AG09319 (cell line): ENCODE measurements around the gene DENND2A.

Source experiments
- DNase-seq: peaks from one replicate; pipeline ENCODE4 v3.0.0-alpha.2; 2010; ENCODE audit warnings: low read depth; ENCODE audit errors: extremely low read depth
- TF ChIP-seq, protein P1 (sequence below): IDR thresholded peaks from 2 replicates; pipeline ENCODE4 v1.5.1; 2011; ENCODE audit warnings: low read depth, mild to moderate bottlenecking, inconsistent platforms, low read length, moderate library complexity

The DENND2A gene

DNA sequence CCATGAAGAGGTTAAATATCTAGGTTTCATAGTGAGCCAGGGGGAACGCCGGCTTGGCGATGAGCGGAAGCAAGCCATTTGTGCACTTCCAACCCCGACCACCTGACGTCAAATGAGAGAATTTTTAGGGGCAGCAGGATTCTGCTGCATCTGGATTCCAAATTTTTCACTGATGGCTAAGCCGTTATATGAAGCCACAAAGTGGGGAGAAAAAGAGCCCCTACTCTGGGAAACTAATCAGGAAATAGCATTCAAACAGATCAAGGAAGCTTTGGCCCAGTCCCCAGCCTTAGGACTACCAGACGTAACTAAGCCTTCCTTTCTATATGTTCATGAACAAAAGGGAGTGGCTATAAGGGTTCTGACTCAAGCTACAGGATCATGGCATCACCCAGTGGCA, 19.2 kb upstream of the DENND2A start:
- TF ChIP-seq, protein P1, sequence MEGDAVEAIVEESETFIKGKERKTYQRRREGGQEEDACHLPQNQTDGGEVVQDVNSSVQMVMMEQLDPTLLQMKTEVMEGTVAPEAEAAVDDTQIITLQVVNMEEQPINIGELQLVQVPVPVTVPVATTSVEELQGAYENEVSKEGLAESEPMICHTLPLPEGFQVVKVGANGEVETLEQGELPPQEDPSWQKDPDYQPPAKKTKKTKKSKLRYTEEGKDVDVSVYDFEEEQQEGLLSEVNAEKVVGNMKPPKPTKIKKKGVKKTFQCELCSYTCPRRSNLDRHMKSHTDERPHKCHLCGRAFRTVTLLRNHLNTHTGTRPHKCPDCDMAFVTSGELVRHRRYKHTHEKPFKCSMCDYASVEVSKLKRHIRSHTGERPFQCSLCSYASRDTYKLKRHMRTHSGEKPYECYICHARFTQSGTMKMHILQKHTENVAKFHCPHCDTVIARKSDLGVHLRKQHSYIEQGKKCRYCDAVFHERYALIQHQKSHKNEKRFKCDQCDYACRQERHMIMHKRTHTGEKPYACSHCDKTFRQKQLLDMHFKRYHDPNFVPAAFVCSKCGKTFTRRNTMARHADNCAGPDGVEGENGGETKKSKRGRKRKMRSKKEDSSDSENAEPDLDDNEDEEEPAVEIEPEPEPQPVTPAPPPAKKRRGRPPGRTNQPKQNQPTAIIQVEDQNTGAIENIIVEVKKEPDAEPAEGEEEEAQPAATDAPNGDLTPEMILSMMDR: no peak
- DNase-seq: no peak

DNA sequence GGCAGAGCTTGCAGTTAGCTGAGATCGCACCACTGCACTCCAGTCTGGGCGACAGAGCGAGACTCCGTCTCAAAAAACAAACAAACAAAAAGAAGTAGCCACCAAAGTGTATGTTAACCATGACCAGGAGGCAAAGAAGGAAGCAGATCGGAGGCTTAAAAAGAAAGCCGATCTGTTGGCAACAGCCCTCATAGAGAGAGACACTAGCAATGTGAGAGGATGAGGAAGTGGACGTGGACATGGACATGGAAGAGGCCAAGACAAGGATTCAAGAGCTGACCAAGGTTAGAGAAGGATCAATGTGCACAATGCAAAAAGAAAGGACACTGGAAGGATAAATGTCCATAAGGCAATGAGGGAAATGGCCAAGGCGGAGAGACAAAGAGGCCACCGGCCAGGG, 17.3 kb upstream of the DENND2A start:
- no peak for DNase-seq
- TF ChIP-seq, protein P1: no peak

DNA sequence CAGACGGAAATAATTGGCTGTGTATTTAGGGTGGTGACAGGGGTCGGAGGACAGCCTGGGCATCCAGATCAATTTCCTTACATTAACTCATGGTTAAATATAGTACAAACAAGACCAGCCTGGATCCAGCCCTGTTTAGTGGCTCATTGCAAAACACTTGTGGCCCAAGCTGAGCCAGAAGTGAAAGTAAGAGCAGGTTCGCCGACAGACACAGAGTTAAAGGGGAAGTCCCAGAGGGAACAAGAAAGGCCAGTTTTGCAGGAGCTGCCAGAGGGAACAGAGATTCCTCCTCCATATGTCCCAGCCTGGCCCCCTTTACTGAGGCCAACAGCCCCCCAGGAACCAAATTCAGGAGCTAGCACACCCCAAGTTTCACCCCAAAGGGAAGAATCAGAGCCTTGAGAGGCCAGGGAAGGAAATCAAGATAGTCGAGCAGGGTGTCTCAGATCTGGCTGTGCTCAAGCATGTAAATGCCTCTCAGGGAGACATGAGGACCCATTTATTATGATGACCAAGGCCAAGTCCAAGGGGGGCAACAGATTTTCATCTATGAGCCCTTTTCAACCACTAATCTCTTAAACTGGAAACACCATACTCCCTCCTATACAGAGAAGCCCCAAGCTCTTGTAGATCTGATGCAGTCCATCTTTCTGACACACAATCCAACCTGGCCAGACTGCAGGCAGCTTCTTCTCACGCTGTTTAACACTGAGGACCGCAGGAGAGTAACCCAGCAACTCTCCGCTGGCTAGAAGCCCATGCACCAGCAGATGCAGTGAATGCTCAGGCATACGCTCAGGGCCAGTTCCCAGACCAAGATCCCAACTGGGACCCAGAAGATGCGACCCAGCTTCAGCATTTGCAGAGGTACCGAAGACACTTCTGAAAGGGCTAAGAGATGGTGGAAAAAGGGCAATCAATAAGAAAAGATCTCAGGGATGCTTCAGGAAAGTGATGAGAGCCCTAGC, 16.2 kb upstream of the DENND2A start:
- TF ChIP-seq, protein P1: no peak

DNA sequence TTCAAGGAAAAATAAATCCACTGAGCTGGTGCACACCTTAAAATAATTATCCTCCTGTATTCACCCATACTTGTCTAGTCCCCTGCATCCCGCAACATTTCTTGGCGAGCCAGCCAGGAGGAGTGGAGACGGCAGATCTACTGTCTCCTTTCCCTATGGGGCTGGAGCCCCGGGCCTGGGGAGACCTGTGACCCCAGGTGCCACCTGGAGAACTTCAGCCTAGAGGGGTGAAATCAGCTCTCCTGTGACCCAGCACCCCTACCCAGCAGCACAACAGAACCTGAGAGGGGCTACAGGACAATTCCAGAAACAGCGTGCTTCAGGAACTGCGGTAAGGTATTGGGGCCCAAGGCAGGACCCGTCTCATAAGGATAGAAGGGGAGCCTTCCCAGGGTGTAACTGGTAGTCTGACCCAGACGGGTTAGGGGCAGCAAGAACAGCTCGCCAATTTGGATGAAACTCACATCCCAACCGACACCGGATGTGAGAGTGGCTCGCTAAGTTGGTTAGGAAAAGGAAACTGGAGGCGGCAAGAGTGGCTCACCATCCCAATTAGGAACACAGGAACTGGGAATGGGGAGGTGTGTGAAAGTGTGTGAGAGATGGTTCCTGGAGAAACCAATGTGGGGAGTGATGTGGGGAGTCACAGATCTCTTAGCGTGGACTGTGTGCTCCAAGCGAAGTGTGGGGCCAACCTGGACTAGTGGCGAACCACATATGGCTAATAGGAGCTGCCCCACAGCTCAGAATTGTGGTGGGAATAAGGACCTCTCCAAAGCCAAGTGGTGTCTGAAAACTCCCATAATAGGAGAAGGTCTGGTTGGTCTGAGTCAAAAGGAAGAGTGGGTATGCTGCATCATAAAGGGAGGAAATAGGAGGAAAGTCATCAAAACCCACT, 15.1 kb upstream of the DENND2A start:
- no peak for DNase-seq
- TF ChIP-seq, protein P1: no peak

More for the DNA sequence above, 16.2 kb upstream of the DENND2A start:
- no peak for DNase-seq

DNA sequence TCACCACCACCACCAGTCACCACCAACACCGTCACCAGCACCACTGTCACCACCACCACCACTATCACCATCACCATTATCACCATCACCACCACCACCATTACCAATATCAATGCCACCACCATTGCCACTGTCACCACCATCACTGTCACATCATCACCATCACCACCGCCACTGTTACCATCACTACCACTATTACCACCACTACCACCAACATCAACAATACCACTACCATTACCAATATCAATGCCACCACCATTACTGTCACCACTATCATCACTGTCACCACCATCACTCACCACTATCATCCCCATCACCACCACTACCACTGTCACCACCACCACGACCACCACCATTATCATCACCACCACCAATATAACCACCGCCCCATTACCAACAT, 14.0 kb upstream of the DENND2A start:
- no peak for DNase-seq
- TF ChIP-seq, protein P1: no peak

DNA sequence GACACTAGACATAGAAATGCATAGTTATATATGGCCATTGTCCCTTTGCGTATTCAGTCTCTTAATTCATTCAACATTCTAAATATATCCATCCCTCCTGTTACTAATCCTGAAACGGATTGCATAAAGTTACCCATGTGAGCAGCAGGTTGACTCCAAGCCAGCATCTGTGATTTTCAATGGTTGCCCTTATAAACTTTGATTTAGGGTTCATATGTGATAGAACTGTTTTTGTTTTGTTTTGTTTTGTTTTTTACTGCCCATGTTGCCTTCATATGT, 13.4 kb upstream of the DENND2A start:
- TF ChIP-seq, protein P1: no peak
- no peak for DNase-seq
